ENCODE data around the gene WFIKKN2.

Gene WFIKKN2

DNA sequence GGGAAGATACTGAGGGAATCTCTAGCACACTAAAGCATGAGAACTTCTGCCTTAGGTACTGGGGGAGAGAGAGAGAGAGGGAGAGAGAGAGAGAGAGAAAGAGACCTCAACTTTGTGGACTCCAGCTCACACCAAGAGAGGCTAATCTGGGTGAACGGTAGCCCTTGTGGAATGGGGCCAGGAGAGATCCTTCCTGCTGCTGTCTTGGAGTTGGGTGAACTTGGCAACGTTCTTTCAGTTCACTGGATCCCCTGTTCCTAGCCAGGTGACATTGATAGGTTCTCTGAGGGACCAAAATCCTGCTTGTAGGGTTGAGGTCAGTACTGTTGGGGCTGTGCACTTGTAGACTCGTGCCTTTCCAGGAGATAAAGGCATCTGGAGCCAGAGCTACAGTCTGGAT lies 26.5 kb upstream of the WFIKKN2 start:
- no peak for DNase-seq

DNA sequence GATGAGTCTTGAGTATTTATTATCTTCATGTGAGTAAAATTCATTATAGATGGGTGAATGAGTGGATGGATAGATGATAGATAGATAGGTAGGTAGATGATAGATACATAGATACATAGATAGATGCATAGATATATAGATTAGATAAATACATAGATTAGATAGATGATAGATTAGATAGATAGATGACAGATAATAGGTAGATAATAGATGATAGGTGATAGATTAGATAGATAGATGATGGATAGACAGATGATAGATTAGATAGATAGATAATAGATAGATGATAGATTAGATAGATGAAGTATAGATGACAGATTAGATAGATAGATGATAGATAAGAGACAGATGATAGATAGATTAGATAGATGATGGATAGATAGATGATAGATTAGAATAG lies 21.8 kb upstream of the WFIKKN2 start:
- DNase-seq = no peak

DNA sequence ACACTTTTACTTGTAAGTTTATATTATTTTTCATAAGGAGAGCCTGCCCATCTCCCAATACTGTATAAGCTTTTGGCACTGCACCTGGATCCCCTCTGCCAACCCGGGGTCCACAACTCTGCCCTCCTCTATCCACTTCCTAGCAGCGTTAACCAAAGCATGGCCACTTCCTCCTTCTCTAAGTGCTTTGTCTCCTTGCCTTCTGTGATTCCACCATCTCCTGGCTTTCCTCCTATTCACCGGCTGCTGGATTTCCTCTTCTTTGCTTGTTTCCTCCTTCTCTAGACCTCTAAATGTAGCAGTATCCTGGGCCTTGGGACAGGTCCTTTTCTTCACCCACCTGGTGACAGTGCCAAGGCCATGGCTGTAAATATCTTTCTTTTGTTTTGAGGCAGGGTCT lies 20.0 kb upstream of the WFIKKN2 start:
- no peak for DNase-seq

DNA sequence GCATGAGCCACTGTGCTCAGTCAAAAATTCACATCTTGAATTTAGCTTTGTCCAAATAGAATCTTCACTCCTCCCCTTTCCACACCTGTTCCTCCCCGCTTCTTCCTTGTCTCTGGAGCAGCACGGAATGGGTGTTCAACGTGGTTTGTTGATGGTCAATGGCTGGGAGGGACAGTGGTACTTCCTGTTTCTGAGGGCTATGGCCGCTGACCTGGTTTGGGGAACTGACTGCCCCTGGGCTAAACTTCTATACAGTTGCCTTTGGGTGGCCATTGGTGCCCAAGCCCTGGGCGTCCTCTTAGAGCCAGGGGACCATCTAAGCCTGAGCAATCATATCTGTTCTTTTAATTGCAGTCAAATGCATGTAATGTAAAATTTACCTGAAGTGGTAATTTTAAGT lies 19.1 kb upstream of the WFIKKN2 start:
- no peak for DNase-seq

DNA sequence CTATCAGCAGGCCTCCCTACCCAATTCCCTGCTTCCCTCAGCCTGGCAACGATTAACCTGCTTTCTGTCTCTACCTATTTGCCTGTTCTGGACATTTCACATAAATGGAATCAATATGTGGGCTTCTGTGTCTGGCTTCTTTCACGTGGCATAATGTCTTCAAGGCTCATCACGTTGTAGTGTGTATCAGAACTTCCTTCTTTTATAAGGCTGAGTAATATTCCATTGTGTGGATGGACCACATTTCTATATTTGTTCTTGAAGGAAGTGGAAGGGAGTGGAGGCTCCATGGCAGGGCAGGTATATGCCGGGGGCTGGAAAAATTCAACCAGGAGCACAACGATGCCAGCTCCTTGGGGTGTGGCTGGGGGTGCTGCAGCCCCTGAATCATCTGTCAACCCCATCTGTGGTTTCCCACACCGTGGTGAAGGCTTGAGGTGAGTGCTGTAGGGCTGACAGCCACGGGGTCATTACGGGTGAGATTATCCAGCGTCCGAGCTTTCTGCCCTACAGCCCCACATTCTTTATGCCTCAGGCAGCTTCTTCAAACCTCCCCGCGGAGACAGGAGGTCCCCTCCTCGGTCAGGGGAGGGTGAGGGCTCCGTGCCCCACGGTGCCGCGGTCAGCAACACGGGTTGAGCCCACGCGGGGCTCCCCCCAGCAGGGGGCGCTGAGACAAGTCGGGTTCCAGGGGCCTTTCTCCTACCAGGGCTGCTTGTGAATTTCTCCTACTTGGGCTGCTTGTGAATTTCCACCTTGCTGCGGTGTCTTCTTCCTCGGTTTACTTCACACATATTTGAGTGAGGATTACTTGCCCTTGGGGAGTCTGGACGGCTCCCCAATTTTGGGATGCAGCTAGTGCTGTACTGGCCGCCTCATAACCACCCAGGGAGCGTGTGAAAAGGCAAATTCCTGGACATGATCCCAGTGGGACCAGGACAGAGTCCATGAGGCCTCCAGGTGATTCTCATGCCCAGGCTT lies 18.3 kb upstream of the WFIKKN2 start:
- no peak for DNase-seq

DNA sequence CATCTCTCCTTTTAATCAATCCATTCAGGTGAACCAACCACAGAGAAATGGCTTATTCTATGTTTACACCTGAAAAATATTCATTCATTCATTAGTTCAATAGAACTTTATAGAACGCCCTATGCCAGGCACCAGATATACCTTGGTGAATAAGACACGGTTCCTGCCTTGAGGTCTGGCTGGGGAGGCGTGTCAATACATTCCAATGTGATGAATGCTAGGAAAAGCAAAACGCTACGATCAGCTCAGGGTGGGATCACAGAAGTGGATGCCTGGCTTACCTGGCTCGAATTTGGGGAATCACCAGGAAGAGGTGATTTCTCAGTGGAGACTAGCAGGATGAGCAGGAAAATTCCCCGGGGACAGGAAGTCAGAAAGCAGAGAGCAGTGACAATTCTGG lies 17.5 kb upstream of the WFIKKN2 start:
- no peak for DNase-seq

DNA sequence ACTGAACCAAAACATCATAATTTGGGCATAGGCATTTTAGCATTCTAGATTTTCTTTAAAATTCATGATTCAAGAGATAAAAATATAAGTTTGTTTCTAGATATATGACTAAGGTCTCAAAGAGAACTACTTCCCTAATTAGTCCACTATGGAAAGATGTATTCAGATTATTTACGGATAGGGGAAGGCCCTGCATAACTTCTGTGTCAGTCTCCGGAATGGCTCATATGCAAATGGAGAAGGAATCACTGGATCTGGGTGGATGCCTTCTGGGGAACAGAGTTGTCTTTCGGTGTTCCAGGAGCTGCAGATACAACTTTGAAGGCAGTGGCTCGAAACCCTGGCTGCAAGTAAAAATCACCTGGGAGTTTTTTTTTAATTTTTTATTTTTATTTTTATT lies 17.1 kb upstream of the WFIKKN2 start:
- no peak for DNase-seq

DNA sequence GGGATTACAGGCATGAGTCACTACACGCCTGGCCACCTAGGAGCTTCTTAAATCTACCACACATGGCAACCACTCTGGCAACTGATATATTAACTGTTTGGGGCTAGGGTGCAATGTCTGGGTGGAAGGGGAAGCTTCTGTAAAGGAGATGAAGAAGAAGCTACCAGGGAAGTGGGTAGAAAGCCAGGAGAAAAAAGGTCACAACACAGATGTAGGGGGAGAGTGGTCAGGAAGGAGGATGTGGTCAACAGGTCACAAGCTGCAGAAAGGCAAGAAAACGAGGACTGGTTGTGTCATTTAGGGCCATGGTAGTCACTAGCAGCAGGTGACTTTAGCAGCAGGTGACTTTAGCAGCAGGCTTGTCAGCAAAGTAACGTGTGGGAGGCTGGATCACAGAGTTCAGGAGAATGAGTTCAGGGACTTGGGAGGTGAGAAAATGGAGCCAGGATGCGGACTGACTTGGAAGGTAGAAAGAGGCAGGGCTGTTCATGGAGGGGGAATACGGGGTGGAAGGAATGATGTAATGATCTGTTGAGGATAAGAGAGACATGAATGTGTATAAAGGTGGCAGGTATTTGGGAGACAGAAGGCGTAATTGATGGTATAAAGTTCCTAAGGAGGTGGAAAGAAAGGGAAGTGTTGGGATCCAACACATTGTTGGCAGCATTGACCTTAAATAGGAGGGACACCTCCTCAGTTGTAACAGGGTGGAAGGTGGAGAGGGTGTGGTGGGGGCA lies 16.3 kb upstream of the WFIKKN2 start:
- DNase-seq = no peak

DNA sequence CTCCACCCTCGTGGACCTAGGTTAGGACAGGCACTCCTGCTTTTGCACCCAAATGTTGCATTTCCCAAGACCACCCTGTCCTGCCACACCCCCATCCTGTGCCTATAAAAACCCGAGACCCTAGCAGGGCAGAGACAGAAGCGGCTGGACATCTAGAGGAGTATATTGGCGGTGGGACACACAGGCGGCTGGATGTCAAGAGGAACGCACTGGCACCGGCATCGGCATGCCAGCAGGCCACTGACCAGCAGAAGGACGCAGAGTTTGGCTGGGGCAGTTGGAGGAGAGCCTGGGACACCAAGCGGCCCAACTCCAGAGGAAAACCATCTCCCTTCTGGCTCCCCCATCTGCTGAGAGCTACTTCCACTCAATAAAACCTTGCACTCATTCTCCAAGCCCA lies 14.7 kb upstream of the WFIKKN2 start:
- no peak for DNase-seq

DNA sequence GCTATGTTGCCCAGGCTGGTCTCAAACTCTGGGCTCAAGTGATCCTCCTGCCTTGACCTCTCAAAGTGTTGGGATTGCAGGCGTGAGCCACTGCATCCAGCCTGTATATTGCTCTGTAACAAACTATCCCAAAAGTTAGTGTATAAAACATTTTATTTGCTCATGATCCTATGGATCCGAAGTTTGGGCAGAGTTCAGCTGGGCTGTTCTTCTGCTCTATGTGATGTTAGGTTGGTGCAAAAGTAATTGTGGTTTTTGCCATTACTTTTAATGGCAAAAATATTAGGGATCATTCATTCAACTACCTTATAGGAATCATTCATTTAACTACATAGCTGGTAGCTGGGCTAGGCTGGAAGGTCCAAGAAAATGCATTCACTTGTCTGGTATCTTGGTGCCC lies 12.8 kb upstream of the WFIKKN2 start:
- DNase-seq = no peak

DNA sequence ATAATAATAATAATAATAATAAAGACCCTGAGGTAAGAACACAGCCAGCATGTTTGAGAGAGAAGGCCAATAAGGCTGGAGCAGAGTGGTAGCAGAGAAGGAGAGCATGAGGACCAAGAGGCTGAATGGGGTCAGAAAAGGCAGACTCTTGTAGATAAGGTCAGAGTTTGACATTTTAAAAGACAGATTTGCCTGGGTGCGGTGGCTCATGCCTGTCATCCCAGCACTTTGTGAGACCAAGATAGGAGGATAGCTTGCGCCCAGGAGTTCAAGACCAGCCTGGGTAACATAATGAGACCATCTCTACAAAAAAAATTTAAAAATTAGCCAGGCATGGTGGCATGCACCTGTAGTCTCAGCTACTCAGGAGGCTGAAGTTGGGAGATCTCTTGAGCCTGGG lies 11.0 kb upstream of the WFIKKN2 start:
- no peak for DNase-seq

DNA sequence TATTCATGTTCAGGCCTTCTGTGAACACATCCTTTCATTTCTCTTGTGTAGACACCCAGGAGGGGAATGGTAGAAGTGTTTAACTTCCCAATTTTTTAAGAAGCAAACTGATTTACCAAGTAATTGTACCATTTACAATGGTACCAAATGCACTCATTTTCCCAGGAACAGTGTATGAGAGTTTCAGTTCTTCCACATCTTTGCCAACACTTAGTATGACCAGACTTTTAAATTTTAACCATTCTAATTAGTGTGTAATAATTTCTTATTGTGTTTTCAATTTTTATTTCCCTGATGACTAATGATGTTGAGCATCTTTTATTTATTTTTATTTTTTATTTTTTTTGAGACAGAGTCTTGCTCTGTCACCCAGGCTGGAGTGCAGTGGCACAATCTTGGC lies 10.2 kb upstream of the WFIKKN2 start:
- DNase-seq = no peak

DNA sequence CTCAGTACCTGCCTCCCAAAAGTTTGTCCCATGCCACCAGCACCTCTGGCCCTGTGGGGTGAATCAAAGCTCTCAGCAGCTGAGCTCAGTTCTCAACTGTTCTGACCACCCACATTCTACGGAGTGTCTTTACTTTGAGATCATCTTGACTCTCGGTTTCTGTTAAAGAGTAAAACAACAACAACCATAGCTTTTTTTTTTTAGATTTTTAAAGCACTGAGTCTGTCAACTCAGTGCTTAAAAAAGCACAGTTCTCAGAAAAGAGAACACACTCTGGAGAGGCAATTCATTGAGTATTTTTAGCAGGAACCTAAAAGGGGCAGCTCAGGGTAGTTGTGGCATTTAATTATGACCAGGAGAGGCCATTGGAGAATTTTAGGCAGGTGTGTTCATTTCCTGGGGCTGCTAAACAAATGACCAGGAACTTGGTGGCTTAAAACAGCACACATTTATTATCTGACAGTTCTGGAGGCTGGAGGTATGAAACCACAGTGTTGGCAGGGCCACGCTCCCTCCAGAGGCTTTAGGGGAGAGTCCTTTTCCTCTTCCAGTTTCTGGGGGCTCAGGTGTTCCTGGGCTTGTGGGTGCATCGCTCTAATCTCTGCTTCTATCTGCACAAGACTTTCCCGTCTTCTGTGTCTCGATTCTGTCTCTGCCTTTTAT lies 6.7 kb upstream of the WFIKKN2 start:
- DNase-seq = no peak

DNA sequence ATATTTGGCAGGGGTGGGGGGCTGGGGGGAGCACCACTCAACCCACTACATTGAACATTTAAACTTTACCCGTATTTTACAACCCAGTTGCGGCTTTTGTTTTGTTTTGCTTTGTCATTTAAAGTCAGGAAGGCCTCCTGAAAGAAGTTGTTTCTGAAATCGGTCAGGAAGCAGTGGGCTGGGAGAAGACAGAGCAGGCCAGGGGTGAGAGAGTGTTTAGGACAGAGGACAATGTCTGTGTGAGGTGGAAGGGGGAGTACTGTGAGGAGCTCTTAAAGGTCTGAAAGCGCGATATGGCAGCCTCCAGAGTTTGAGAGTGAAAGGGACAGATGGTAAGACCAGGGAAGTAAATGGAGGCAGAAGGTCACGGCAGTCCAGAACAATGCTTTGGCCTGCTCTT lies 6.1 kb upstream of the WFIKKN2 start:
- DNase-seq = no peak

DNA sequence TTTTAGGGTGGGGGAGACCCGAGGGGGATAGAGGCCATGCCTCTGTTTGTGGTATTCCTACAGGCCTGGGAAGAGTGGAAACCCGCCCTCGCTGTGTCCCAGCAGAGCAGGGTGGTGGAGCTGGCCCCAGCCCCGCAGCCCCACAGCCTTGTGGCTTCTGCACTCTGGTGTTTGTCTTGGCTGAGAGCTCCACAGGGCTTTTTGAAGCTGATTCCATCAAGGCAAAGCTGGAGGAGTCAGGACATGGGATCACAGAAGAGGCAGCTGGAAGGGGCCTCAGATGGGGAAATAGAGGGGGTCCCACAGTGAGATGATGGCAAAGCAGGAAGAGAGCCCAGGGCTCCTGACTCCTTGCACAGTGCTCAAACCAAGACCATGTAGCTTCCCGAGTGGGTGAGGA lies 5.0 kb upstream of the WFIKKN2 start:
- no peak for DNase-seq

DNA sequence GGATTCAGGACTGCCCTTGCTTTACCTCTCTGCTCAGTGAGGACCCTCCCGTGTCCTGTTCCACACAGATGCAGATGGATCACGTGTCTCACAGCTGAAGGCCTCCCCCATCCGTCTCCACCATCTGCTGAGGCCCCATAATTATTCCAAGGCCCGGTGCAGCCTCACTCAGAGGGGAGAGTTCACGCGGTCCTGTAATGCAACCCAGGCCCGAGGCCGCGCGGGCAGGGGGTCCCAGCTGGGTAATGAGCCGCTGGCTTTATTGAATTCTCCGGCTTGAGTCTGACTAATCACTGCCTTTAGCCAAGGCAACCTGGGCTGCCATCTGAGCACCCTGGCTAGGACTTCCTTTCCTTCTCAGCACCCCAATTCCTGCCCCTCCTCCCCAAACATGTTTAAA lies 4.4 kb upstream of the WFIKKN2 start:
- no peak for DNase-seq

DNA sequence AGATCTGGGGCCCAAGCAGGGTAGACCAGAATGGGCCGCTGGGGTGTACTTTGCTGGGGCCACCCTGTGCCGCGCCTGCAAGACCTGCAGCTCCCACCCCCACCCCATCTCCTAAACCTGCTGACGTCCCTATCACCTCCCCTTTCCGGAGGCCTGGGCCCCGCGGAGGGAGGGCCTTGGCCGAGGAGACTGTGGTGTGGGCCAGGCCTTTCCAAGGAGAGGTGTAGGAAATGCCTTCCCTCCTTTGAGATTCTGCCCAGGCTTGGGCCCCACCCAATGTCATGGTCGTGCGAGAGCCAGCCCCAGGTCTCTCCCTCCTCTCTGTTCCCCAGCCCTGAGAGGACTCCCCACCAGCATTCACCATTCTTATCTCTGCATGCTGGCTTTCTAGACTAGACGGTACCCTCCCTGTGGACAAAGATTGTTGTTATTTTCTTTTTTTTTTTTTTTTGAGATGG lies 3.9 kb upstream of the WFIKKN2 start:
- DNase-seq = no peak

DNA sequence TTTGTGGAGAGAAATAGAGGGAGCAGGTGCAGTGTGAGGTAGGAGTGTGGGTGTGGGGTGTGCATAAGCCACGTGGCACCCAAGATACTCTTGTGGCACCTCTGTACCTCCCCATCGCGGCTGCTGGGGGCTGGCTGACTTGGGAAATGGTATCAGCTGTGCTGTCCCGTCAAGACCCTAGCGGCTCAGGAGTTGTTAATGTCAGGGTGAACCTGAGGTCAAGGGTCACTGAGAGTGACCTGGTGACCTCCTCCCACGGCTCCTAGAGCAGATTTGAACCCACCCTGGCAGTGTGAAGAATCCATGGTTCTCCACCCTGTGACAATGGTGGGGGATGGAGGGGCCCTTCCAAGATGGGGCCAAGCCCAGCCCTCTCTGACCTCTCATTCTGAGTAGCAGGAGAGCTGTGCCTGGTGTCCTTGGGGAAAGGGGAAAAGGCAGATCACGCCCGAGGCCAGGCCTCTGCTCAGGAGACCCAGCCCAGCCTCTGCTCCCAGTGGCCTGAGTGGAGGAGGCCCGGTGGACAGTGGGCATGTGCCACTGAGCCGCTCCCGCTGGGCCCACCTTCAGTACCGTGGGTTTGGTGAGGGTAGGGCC lies 3.0 kb upstream of the WFIKKN2 start:
- no peak for DNase-seq

DNA sequence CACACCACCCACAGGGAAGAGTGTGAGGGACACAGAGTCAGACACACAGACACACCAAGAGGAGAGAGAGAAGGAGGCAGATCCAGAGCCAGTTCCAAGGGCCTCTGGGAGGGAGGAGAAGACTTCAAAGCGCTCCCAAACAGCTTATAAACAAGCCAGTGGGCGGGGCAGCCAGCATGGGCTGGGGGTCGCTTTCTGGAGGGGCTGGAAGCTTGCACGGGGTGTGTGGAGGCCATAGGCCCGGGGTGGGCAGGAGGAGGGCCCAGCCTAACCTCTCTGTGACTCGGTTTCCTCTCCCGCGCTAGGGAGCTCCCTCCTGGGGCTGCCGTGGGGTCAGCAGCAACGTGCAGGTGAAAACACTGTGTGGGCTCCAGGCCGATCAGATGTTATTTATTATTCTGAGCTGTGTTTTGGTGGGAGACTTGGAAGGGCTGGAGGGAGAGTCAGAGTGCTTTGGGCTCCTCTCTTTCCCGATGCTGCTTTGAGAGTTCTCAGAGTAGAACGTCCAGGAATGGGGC lies 2.5 kb upstream of the WFIKKN2 start:
- DNase-seq = no peak

DNA sequence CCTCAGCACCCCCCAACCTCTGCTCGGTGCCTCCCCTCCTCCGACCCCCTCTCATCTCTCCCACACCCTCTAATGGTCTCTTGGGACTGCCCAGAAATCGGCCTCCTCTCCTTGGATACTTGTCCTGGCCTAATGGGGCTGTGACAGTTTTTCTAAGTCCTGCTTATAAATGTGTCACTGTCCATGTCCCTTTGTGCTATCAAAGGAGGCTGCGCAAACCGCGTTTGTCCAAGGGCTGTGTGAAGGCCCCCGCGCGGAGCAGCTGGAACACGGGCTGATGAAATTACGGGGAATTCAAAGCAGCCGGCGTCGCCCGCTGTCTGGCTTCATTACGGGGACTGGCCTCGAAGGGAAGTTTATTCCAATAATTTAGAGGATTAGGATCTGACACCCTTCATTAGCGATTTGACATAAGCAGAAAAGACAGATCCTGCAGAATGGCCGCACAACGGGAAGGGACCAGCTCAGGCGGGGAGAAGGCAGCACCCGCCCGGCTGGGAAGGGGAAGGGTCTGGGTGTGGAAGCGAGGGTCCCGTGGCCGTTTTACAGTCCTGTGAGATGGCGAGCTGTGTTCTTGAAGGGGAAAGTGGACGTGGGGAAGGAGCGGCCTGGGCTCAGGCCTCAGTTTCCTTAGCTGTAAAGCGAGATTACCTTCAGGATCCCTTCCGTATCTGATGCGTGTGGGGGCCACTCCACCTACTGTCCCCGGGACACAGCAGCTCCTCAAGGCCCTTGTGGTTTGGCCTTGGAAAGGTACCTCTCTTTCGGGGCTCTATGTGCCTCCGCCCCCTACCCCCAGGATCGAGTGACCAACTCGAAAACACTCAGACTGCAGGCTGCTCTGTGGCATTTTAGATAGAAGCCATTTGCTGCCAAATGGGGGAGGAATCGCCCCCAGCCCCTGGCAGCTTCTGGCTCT lies 1.6 kb upstream of the WFIKKN2 start:
- no peak for DNase-seq

DNA sequence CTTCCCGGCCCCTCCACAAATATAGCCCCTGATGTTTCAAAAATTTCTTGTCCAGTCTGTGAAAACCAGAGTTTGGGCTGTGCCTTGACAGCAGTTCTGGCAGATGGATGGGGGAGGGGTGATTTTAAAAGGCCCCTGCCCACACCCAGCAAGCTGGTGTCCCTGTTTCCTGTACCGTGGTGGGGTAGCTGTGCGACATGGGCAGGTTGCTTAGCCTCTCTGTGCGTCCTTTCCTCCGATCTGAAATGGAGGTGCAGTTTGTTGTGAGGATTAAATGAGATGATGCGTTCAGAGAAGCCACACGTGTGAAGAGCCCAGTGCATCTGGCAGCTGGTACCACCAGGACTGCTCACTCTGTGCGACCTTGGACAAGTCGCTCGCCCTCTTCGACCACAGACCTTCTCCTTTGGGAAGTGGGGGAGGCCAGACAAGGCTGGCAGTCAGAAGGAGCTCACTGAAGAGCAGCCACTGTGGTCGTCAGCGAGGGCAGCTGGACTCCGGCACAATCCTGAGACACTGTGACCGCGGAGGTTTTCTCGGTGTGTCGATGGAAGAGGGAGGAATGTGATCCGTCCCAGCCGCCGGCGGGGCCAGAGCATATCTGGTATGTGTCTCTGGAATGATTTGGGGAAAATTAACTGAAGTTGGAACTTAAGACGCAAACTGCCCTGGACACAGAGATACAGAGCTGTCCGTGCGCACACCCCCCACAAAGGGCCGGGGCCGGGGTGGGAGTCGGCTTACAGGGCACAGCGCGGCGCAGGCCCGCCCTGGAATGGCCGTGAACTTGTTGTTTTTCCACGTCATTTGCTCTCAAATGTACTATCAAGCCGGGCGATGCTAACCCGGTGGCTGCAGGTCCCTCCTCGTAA lies 721 bp upstream of the WFIKKN2 start:
- no peak for DNase-seq
